ENCODE results near the gene EIF3D.
"Not testable (repeated sequence)": the region's sequence is repeated elsewhere in the genome, so short reads cannot be mapped to it uniquely, and the experiment has no call there.

Gene EIF3D

DNA sequence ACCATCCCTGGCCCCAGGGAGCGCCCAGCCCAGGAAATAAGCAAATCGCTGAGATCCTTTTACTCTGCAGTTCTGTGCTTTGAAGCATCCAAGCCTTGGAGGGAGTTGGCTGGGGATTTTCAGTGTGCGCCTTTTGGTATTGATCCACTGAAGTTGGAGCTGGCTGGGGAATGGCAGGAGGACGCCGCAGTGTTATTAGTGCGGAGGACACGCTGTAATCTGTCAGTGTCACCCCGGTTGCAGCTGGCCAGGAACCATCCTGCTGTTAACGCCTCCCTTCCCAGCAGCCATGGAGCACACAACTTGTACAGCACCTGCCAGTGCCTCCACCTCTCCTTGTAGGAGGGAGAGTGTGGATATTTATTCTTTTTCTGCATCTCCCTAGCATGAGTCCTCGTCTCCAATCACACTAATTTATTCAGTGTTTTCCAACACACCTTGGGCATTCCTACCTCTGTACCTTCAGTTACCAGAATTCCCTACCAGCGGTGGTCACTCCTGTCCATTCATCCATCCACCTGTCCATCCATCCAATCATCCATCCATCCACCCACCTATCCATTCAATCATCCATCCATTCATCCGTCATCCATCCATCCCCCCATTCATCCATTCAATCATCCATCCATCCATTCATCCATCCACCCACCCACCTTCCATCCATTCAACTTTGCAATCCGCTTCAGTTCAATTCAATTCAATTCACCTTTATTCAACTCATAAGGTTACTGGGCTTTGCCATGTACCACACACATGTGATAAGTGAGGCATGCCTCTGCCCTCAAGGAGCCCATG, 21.9 kb upstream of the EIF3D start:
- DNase-seq (ENCODE audit: low read depth in 1 of 2, low spot score in 1 of 2) = no peak

GRCh38 chr22:36549033-36549432, 20.1 kb upstream of the EIF3D start:
- DNase-seq (ENCODE audit: low read depth in 1 of 2, low spot score in 1 of 2) = no peak

DNA sequence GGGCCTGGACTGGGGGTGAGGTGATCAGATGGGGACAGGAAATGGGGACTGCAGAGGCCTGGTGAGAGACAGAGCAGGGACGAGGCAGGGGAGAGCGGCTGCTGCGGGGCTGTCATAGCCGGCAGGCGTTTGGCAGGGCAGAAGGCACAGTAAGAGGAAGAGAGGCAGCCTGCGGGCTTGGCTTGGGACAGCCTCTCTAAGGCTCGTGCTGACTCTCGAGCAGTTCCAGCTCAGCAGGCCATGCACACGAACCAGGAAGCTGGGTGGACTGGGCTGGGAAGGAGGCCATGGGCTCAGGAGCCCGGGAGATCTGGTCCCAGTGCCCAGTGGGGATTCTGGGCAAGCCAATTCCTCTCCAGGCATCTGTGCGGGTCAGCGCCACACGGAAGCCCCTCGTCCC, 19.6 kb upstream of the EIF3D start:
- DNase-seq (ENCODE audit: low read depth in 1 of 2, low spot score in 1 of 2) = no peak

DNA sequence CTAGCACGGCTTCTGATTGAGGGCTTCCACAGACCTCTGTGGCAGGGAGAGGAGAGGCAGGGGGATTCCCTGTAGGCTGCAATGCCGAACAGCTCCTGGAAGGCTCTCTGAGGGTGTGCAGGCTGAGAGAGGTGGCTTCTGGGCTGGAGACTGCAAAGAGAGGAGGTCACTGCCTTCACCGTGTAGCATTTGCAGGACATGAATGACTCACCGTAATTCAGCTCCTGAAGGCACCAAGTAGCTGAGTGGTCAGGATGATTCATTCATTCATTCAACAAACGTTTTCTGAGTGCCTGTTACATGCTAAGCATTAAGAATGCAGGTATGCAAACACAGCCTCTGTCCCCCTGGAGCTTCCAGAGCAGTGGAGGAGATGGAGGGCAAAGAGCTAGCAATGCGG, 18.0 kb upstream of the EIF3D start:
- DNase-seq (ENCODE audit: low read depth in 1 of 2, low spot score in 1 of 2) = no peak

- no peak for DNase-seq (ENCODE audit: low read depth in 1 of 2, low spot score in 1 of 2)
Observed at GRCh38 chr22:36546092-36546804, 17.3 kb upstream of the EIF3D start.

DNA sequence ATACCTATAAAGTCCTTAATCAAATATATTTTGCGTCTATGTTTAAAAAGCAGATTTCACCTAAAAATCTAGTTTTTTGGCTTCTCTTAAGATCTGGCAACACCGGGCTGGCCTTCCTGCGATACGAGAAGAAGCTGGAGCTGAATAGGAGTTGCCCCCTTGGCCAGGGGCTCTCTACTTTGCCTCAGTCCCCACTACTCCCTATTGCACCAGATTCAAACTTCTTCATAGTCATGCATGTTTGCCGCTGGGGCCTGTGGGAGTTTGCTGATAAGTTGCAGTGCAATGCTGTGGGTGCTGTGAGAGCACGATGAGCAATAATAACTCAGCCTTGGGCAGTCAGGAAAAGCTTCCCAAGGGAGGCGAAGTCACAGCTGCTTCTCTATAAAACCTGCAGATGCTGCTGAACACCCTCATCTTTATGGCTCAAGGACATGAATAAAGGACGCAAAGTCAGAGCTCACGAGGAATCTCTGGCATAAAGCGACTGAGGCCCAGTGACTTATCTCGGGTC, 15.2 kb upstream of the EIF3D start:
- DNase-seq (ENCODE audit: low read depth in 1 of 2, low spot score in 1 of 2) = no peak

GRCh38 chr22:36541831-36542411, 13.0 kb upstream of the EIF3D start:
- DNase-seq (ENCODE audit: low read depth in 1 of 2, low spot score in 1 of 2) = no peak

GRCh38 chr22:36540867-36541642, 12.1 kb upstream of the EIF3D start:
- no peak for DNase-seq (ENCODE audit: low read depth in 1 of 2, low spot score in 1 of 2)

GRCh38 chr22:36538529-36538928, 9.6 kb upstream of the EIF3D start:
- DNase-seq (ENCODE audit: low read depth in 1 of 2, low spot score in 1 of 2) = no peak

- no peak for DNase-seq (ENCODE audit: low read depth in 1 of 2, low spot score in 1 of 2)
Observed at GRCh38 chr22:36536717-36537116, 7.8 kb upstream of the EIF3D start.

- not testable (repeated sequence) for DNase-seq (ENCODE audit: low read depth in 1 of 2, low spot score in 1 of 2)
Observed at GRCh38 chr22:36533320-36533719, 4.4 kb upstream of the EIF3D start.

GRCh38 chr22:36532466-36532865, 3.5 kb upstream of the EIF3D start:
- DNase-seq (ENCODE audit: low read depth in 1 of 2, low spot score in 1 of 2) = no peak

DNA sequence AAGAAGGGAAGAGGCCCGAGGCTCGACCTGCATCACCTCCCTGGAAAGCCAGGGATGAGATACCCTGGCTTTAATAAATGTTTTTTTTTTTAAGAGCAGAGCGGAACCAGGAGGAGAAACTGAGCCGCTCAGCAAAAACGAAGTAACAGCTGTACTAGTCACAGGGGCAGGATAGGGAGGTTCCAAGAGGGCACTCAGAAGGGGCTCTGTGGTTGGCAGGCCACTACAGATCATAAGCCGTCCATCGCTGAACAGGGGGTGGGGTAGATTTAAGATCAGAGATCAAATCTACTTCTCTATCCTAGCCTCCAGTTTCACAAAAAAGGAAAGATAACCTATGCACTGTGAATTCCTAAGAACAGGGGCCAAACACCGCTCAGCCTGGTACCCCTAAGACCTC, 625 bp downstream of the EIF3D start:
- DNase-seq (ENCODE audit: low read depth in 1 of 2, low spot score in 1 of 2) = no peak

GRCh38 chr22:36522662-36523061, 6.3 kb downstream of the EIF3D start:
- DNase-seq (ENCODE audit: low read depth in 1 of 2, low spot score in 1 of 2) = no peak

GRCh38 chr22:36520423-36520822, 8.5 kb downstream of the EIF3D start:
- no peak for DNase-seq (ENCODE audit: low read depth in 1 of 2, low spot score in 1 of 2)

GRCh38 chr22:36519906-36520305, 9.1 kb downstream of the EIF3D start:
- DNase-seq (ENCODE audit: low read depth in 1 of 2, low spot score in 1 of 2) = not testable (repeated sequence)

DNA sequence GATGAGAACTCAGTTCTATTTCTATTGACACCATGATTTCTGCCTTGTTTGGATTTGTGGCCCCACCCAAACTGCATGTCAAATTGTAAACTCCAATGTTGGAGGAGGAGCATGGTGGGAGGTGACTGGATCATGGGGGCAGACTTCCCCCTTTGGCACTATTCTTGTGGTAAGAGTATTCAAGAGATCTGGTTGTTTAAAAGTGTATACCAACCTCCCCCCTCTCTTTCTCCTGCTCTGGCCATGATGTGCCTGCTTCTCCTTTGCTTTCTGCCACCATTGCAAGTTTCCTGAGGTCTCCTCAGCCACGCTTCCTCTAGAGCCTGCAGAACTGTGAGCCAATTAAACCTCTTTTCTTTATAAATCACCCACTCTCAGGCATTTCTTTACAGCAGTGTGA, 14.2 kb downstream of the EIF3D start:
- no peak for DNase-seq (ENCODE audit: low read depth in 1 of 2, low spot score in 1 of 2)

DNA sequence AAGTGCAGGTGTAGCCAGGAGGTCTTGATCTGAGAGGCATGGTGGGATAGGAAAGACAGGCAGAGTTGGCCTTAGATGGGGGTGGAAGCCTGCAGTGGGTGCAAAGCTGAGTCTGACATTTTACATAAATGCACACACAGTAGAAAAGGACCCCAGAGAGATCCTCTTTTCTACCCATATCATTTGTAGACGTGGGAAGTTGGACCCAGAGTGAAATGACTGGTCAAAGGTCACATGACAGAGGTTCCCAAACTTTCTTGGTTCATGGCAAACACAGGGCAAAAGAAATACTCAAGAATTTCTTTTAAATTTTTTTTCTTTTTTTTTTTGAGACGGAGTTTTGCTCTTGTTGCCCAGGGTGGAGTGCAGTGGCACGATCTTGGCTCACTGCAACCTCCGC, 16.0 kb downstream of the EIF3D start:
- DNase-seq (ENCODE audit: low read depth in 1 of 2, low spot score in 1 of 2) = no peak

DNA sequence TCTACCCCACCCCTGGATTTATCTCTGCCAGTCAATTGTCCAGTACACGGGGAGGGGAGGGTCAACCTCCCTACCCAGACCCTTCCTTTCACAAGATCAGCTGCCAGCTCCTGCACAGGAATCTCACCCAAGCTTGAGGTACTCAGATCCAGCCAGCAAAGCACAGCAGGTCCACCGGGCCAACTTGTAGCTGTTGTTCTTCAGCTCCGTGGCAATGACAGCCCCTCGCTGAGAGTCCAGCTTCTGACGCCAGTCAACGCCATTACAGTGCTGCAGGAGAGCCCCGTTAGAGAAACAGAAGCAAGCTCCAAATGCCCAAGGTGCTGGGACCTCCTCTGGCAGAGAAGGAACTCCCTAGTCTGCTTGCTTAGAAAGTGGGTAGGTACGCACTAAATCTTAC, 16.6 kb downstream of the EIF3D start:
- no peak for DNase-seq (ENCODE audit: low read depth in 1 of 2, low spot score in 1 of 2)

DNA sequence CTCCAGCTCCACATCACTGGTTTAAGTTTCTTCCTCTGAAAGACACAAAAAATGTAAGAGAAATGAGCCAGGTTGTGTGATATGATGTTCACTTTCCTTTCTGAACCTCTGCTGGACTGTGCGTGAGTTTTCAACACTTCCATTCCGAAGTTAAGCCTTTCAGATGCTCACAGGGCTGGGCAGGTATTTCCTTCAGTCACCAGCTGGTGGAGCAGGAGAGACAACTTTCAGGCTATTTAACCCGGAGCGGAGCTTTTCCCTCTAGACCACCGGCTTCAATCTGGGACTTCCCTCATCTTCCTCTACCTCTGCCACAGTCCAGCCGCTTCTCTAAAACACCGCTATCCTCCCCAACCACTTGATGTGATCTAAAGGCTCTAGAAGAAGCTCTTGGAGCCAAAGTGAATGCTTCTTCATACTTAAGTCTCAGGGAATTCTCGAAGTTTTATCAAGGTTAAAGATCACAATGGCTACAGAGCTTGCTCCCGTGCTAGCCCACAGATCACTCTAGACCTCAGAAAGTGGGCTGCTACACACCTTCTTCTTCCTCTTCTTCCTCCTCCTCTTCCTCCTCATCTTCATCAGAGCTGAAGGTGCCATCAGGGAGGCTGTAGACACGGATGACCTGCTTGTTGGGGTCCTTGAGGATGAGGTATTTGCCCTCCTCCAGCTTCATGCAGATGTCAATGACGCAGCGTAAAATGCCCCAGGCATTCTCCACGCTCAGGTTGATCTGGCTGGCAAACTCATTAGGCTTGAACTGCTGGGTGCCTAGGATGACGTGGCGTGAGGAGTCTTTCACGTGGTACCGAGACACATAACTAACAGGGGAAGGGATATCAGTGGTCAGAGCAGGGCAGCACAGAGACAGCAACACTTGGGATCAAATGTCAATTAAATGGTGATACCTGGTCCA, 17.7 kb downstream of the EIF3D start:
- no peak for DNase-seq (ENCODE audit: low read depth in 1 of 2, low spot score in 1 of 2)
